Subcutaneous adipose tissue (tissue), 4 donors: ENCODE results near the gene SLC44A3. TPM values are rescaled to one million over a fixed set of nuclear protein-coding genes. Genes with fewer than 3 reads are reported as not detected.

Experiments
- total RNA-seq, 4 donors: library from RNA; depleted of rRNA; stranded (reverse); fragments of >200 nt; gene quantifications; one replicate each; pipeline ENCODE4 v1.1.0, GENCODE V29; 2016
- TF ChIP-seq, protein P1 (sequence below): fragments of 450-650 bp; IDR thresholded peaks from one replicate; pipeline ENCODE4 v1.5.1; 2016; ENCODE audit warnings: low read depth, mild to moderate bottlenecking, control low read depth, antibody characterized with exemption, moderate library complexity

The SLC44A3 gene
- total RNA-seq, 4 donors from 2014 or later: 0.98 to 2.3 (median 1.5) TPM

DNA sequence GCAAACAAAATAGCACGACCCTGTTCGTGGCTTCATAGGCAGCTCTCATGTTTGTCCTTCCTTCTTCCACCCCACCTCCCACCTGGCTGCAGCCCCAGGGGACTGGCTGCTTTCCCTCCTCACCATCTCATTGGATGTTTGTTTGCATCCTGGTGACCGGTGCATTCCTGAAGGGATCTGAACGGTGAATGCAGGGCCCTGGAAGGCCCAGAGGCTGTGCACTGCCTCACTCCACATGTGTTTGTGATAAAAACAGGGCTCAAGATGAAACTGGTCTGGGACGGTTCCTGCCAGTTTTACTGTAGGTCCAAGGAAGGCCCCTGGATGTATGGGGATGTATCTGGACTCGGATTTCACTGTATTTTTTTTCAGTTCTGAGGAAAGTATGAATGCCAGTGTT, 63.9 kb downstream of the SLC44A3 start:
- TF ChIP-seq, protein P1, sequence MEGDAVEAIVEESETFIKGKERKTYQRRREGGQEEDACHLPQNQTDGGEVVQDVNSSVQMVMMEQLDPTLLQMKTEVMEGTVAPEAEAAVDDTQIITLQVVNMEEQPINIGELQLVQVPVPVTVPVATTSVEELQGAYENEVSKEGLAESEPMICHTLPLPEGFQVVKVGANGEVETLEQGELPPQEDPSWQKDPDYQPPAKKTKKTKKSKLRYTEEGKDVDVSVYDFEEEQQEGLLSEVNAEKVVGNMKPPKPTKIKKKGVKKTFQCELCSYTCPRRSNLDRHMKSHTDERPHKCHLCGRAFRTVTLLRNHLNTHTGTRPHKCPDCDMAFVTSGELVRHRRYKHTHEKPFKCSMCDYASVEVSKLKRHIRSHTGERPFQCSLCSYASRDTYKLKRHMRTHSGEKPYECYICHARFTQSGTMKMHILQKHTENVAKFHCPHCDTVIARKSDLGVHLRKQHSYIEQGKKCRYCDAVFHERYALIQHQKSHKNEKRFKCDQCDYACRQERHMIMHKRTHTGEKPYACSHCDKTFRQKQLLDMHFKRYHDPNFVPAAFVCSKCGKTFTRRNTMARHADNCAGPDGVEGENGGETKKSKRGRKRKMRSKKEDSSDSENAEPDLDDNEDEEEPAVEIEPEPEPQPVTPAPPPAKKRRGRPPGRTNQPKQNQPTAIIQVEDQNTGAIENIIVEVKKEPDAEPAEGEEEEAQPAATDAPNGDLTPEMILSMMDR: no peak

DNA sequence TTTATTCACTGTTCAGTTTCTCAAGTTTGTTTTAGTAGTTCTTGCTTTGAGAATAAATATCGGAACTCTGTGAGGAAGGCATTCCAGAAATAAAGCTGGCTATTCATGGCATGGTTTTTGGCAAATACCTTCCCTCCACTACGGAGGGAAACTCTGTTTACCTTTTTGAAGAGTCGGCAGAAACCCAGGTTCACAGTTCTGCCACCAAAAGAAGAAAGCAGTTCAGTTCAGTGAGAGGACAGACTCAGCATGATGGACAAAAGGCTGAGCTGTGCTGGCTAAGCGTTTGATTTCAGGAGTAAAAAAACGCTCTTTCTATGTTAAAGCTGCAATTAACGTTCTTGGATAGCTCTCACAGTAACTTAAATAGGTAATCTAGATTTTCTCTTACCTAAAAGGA, 64.3 kb downstream of the SLC44A3 start:
- TF ChIP-seq, protein P1: no peak

DNA sequence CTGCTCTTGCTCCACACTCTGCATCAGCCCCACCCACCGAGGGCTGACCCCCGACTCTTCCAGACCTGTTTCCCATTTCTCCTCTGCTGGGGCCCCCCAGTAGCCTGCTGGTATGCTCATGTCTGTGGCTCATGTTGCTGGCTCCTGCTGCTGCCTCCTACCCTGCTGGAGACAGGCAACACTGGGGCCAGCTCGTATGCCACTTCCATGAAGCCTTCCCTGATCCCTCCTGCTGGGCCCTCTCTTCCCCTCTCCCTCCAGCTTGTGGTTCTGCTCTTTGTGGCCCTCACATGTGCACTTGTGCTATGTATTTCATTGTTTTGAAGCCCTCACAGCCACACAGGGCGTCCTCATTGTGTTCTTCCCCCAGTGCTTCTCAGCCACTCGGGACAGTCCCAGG, 66.2 kb downstream of the SLC44A3 start:
- TF ChIP-seq, protein P1: no peak

DNA sequence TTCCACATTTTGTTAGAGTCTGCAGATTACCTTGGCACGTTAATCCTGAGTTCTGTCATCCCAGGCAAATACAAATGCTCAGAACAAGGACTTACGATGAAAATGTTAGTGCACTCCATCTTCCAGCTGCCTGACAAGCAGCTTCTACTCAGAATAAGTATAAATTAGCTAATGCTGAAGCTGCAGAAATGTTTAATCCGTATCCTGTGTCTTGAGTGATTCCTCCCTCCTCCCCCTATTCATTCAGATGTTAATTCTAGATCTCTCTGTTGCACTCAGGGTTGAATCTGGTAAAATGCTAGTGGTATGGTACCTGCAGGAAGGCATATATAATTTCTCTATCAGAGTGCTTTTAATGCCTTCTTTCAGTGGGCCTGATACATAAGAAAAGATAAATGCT, 66.9 kb downstream of the SLC44A3 start:
- TF ChIP-seq, protein P1: no peak

DNA sequence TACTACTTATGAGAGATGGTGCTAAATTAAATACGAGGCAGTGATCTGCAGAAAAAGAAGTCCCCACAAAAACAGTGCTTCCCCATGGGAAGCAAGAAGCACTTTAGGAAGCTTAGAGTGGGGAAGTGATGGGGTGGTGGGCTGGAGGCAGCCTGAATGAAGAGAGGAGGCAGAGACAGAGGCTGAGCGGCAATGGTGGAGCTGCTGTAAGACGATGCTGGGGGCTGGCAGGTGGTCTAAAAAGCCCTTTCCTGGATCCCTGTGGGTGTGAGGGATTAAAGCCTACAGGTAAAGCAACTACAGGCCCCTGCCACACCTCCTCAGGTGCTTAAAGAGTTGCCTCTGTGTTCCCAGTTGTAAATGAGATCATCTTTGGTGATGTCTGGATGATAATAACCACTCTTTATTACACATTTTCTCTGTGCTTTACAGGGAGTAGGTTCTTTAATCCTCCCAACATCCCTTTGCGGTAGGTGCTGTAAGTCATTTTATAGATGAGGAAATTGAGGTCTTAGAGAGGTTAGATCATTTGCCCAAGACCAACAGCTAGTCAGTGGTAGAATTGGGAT, 67.5 kb downstream of the SLC44A3 start:
- TF ChIP-seq, protein P1: no peak

DNA sequence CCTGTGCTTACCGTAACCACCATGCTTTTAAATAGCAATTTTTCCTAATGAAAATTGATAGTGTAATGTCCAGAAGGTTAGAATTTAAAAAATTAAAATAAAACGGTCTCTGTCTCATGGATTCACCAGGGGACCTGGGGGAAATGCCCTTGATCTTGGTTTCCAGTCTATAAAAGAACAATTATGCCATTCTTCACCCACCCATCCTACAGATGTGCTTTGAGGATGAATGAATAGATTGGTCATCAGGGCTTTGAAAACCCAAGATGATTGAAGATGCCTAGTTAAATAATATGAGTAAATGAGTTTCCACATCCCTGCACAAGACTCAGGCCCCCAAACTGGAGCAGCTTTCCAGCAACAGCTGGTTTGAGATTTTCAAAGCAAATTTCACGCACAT, 68.0 kb downstream of the SLC44A3 start:
- TF ChIP-seq, protein P1: no peak

DNA sequence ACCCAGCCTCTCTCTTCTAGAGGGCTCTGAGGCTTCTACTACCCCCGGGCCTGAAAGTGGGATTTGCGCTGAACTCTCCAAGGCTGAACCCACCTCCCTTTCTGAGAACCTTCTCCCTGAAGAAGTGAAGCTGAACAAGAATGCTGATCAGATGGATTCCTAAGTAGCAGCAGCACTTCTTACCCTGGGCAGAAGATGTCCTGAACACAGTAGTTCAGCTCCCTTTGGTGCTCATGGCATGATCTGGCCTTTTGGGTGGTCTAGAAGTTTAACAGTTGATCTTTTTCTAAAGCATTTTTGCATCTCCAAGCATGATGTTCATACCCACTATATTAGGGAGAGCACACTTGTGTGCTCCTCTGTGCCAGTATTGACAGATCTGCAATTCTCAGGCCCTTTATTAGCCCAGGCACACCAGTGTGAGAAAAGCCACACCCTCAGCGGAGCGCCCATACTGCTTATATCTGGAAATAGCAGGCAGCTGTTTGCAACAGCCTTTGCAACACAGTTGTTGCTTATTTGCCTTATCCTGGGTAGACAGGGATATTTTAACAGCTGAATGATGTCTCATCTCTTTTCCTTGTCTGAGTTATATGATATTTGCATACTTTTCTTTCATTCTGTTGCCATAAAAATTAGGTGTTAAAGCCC, 72.6 kb downstream of the SLC44A3 start:
- TF ChIP-seq, protein P1: no peak
